Activated T-cell treated with anti-CD3 and anti-CD28 coated beads for 48 hours (primary cell): ENCODE measurements around the gene KCNQ1.

ENCODE experiments used
- DNase-seq: peaks from one replicate; pipeline ENCODE4 v3.0.0-alpha.2; 2020; ENCODE audit warnings: low read depth

Gene KCNQ1

DNA sequence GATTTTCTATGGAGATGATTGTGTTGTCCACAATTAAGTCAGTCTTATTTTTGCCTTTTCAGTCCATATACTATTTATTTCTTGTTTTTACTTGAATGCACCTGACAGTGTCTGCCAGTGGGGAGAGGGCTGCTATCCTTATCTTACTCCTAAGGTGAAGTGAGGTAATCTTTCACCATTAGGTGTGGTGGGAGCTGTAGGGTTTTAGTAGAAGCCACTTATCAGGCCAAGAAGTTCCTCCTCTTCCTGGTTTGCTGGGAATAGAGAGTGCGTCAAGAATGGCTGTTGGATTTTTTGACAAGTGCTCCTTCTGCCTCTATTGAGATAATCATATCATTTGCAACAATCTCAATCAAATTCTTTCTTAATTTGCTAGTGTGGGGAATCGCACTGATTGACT is 108.4 kb downstream of the KCNQ1 start:
- no peak for DNase-seq

GRCh38 chr11:2553886-2554285 is 109.1 kb downstream of the KCNQ1 start:
- no peak for DNase-seq

GRCh38 chr11:2554338-2555207 is 109.8 kb downstream of the KCNQ1 start:
- DNase-seq: no peak

DNA sequence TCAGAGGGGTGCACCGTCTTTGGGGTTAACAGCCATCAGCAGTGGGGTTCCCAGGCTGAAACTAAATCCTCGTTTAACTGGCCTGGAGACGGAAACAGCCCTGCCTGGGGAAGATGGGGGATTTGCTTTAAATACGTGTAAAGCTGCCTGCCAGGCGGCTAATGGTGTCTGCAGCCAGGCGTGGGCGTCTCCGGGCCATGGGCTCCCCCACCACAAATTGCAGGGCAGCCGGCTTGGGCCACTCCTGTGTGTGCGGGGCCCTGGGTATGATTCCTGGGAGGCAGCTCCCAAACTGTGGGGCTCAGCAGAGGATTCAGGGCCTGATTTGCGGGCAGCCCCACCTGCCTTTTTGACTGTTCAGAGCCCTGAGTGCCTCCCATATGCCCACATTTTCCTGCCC is 110.5 kb downstream of the KCNQ1 start:
- no peak for DNase-seq

- DNase-seq: no peak
These were observed 111.1 kb downstream of the KCNQ1 start for GRCh38 chr11:2555891-2556290.

GRCh38 chr11:2557381-2557780 is 112.6 kb downstream of the KCNQ1 start:
- DNase-seq: no peak

DNA sequence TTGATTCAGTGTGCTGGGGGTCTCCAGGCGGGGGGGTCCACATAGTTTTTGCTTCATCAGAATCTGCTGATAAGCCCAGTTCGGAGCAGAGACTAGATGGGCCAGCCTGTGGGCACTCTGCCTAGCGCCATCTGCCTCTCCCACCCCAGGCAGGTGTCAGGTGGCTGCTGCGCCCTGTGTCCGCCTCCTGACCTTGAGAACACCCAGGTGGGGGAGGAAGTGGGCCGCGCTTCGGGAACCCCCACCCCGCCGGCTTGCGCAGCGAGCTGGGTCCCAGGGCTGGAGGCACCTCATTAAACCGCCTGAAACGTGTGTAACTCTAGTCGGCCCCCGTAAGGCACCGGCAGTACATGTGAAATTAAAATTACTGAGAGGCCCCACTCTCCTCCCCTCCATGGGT is 113.6 kb downstream of the KCNQ1 start:
- DNase-seq: no peak

- DNase-seq: no peak
These were observed 114.2 kb downstream of the KCNQ1 start for GRCh38 chr11:2558861-2559526.

GRCh38 chr11:2559527-2560311 is 114.9 kb downstream of the KCNQ1 start:
- DNase-seq: no peak

DNA sequence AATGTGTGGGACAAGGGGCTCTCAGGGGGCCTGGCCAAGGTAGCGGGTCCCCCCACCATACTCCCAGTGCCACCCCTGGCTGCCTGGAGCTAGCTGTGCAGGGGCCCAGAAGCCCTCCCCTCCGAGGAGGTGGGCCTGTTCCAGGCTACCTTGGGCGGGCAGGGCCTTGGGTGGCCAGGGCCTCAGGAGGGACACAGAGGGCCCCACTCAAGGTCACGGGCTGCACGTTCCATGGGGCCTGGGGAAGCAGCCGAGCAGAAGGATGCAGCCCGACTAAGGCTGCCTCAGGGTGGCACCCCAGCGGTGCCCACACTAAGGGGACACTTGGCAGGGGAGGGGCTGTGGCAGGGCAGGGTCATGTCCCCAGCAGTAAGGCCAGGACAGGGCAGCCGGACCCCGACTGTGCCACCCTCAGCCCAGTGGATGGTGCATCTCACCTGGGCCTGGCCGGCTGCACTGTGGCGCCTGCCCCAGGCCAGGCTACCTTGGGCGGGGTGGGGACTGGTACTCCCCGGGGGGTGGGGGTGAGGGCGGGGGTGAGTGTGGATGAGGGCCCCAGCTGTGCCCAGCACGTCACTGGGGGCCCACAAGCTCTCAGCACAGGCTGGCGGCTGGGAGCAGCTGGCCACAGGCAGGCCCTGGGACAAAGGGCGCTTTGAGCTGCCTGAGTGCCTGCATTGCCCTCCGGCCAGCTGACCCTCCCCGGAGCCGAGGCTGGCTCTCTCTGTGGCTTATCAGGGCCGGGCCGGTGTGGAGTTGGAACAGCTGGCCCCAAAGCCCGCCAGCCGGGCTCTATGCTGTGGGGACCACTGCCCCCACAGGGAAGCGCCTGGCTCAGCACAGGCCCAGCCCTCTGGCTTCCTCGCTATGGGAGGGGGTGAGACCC is 117.1 kb downstream of the KCNQ1 start:
- no peak for DNase-seq

DNA sequence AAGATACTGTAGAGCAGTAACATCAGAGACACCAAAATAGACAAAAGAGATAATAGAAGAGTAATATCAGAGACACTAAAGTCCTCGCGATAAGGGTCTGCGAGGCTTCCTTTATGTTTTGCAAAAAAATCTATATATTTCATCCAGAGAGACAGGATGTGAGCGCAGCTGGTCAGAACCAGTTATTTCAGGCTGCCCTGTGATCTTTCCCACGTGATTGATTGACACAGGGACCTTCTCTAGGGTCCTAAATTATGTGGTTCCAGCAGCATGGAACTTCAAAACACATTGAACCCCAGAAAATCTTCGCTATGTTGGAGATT is 118.0 kb downstream of the KCNQ1 start:
- no peak for DNase-seq

GRCh38 chr11:2563213-2564007 is 118.6 kb downstream of the KCNQ1 start:
- DNase-seq: no peak

DNA sequence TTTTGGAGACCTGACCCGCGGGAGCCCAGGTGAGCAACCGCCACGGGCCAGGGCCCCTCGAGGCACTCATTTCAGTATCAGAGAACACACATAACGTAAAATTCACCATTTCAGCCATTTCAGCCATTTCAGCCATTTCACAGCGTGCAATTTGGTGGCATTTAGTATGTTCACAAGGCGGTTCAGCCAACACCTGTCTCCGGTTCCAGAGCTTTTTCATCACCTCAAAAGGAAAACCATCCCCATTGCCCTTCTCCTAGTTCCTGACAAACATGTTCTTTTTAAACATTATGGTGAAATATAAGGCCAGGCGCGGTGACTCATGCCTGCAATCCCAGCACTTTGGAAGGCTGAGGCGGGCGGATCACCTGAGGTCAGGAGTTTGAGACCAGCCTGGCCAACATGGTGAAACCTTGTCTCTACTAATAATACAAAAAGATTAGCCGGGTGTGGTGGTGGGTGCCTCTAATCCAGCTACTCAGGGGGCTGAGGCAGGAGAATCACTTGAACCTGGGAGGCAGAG is 119.3 kb downstream of the KCNQ1 start:
- DNase-seq: no peak

DNA sequence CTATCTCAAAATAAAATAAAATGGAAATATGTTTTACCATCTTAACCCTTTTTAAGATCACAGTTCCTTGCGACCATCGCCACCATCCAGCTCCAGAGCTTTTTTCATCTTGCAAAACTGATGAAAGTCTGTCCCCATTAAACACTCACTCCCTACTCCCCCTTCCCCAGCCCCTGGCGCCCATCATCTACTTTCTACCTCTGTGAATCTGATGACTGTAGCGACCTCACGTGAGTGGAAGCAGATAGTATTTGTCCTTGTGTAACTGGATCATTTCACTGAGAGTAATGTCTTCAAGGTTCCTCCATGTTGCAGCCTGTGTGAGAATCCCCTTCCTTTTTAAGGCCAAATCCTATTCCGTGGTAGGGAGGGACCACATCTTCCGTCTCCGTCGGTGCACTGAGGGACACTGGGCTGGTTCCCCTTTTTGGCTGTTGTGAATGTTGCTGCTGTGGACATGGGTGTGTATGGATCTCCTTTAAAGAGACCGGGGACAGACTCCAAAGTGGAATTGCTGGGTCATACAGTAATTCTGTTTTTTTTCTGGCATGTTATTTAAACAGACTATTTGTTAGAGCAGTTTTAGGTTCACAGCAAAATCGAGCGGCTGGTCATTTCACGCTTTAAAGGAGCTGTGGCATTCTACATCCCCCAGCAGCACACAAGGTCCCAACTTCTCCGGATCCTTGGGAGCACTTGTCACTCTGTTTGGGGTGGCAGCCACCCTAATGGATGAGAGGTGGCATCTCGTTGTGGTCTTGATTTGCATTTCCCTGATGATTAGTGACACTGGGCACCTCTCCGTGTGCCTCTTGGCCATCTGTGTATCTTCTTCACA is 120.0 kb downstream of the KCNQ1 start:
- no peak for DNase-seq

DNA sequence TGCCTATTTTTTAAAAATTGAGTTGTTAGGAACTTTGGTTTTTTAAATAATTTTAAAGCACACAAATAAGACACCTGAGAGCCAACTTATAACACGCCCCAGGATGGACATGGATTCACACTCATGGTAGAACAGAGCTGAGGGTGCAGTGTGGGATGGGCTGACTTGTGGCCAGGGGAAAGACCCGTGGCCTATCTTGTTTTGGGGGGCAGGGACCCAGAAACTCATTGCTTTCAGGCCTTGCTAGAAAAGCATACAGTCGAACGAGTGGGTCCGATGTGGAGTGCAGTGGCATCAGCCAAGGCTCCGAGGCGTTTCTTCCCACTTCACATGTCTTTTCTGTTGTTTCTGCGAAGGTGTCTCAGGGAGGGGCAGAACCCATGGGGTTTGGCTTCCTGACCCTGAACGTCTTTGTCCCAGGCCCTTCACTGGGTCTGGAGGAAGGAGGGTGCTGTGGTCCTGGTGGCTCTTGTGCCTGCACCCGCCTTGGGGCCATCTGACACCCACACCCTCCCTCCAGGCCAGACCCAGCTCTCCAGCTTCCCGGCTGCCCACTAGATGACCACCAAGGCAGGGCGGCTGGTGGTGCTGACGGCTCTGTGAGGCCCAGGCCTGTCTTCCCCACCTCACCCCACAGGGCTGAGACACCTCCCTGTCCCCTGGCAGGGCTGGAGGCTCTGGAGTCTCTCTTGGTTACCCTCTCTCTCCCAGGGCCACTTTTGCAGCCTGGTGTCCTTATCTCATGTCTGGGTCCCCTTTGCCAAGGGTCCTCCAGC is 120.8 kb downstream of the KCNQ1 start:
- DNase-seq: no peak

DNA sequence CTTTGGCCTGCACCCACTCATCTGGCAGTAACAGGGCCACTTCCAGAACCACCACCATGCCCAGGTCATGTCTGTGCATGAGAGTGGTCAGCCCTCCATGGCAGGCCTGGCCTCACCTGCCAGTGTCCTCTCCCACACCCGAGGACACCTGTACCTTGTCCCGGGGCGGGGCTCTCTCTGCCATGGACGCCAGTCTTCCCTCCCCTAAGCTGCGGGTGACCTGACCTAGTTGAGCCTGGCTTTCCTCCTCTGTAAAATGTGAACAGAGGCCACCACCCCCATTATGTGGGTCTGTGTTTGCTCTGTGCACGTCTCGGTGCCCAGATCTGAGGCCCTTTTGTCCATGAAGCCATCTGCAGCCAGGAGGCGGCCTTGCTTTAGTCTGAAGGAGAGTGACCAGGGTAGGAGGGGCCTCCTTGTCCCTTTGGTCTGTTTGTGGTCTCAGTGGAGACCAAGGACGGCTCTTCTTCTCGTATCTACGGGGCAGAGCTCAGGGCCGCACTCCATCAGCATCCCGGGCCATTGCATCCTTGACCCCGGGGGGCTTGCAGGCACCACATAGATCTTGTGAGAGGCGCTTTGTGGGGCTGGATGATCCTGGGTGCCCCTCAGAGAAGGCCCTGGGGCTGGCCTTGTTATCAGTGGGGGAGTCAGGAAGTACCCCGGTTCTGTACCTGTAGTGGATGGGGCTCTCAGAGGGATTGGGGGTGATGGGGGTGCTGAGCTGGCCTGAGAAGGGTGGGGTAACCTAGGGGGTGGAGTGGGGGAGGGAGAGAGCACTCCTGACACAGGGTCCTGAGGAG is 121.6 kb downstream of the KCNQ1 start:
- no peak for DNase-seq

GRCh38 chr11:2567026-2567671 is 122.3 kb downstream of the KCNQ1 start:
- no peak for DNase-seq

GRCh38 chr11:2569321-2569721 is 124.5 kb downstream of the KCNQ1 start:
- no peak for DNase-seq
